Testis (tissue), 3 donors: ENCODE results near the gene TENM4. TPM values are rescaled to one million over a fixed set of nuclear protein-coding genes. Genes with fewer than 3 reads are reported as not detected.

Source experiments
- DNase-seq: peaks from one replicate; pipeline ENCODE4 v3.0.0-alpha.2; 2019
- H3K27ac ChIP-seq, 2 donors: fragments of 200-600 bp; sonication (generic); one replicate each; pipeline ENCODE4 v1.5.1; 2019
- H3K27me3 ChIP-seq: fragments of 200-600 bp; sonication (generic); one replicate; pipeline ENCODE4 v1.5.1; 2019
- H3K36me3 ChIP-seq: fragments of 200-600 bp; sonication (generic); one replicate; pipeline ENCODE4 v1.5.1; 2017; ENCODE audit warnings: low read depth; ENCODE audit errors: missing control alignments
- H3K4me1 ChIP-seq: fragments of 200-600 bp; sonication (generic); one replicate; pipeline ENCODE4 v1.5.1; 2019
- H3K4me3 ChIP-seq, 2 donors: fragments of 200-600 bp; sonication (generic); one replicate each; pipeline ENCODE4 v1.5.1; 2017 to 2019
- H3K9me3 ChIP-seq: fragments of 200-600 bp; sonication (generic); one replicate; pipeline ENCODE4 v1.5.1; 2017
- POLR2A ChIP-seq: fragments of 450-650 bp; IDR thresholded peaks from one replicate; pipeline ENCODE4 v1.6.1; 2017; ENCODE audit warnings: antibody characterized with exemption, mild to moderate bottlenecking, moderate library complexity
- WGBS, 2 donors: methylation state at CpG; one replicate each; pipeline ENCODE4 v1.1.5; 2018; 5-methylcytosine and 5-hydroxymethylcytosine counted together
- intact Hi-C: fragments of 100-400 bp; cut with DNase I; formaldehyde crosslinking; loops from one replicate; pipeline ENCODE4 v1.15.1; 2023; ENCODE audit warnings: low total_unique reads
- polyA plus RNA-seq: library from polyadenylated mRNA; stranded (reverse); fragments of 350-450 nt; fragmentation: Illumina TruSeq; extraction: RNeasy Lipid Tissue Mini Kit (QIAGEN cat#74804); gene quantifications from one replicate; pipeline ENCODE4 v1.2.3, GENCODE V29; 2014; ENCODE audit warnings: low read depth, low replicate concordance; ENCODE audit not compliant: insufficient read depth
- total RNA-seq, 2 donors: library from RNA; depleted of rRNA; stranded (reverse); fragments of >200 nt; gene quantifications; one replicate each; pipeline ENCODE4 v1.2.3, GENCODE V29; 2016
- TF ChIP-seq, protein P1 (sequence below), 3 experiments: fragments of 450-650 bp in 2 of 3; fragments of 200-600 bp in 1 of 3; sonication (generic) in 1 of 3; IDR thresholded peaks; one replicate each; pipeline ENCODE4 v1.5.1; 2016 to 2019; ENCODE audit warnings: antibody characterized with exemption in 3 of 3, mild to moderate bottlenecking in 2 of 3, moderate library complexity in 1 of 3

Gene TENM4
- total and polyA plus RNA-seq, 3 donors from 2014 or later, result 10.6 to 17.9 (median 11.4) TPM

DNA sequence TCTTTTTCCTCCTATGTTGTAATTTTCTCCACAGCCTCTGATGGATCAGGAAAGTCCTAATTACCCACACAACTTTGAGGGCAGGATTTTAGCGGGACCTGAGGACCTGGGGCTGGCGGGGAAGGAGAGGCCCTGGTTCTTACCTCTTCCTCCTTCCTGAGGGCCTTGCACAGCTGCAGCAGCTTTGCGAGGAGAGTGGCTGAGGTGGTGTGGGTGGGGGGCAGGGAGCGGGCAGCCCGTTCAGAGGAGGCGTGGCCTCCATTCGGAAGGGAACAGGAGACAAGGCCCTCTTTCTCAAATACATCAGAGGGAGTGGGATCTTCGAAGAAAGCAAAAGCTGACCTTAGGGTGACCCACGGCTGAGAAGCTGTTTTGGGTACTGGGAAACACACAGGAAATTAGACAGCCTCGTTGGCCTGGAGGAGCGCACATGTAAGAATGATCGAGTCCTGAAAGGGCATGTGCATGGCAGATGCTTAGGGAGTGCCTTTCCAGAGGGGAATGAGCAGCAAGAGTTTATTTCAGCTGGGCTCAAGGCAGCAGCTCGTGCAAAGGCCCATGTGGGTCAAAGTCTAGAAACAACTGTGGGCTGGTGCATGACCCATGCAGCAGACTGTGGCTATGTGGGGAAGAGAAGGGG lies 789.6 kb downstream of the TENM4 start:
- intact Hi-C loops, result no loop called here
- no peak for DNase-seq
- no peaks in the 10 kb centered on the region for H3K9me3 ChIP-seq
- no peaks in the 10 kb centered on the region for H3K36me3 ChIP-seq
- TF ChIP-seq, protein P1, sequence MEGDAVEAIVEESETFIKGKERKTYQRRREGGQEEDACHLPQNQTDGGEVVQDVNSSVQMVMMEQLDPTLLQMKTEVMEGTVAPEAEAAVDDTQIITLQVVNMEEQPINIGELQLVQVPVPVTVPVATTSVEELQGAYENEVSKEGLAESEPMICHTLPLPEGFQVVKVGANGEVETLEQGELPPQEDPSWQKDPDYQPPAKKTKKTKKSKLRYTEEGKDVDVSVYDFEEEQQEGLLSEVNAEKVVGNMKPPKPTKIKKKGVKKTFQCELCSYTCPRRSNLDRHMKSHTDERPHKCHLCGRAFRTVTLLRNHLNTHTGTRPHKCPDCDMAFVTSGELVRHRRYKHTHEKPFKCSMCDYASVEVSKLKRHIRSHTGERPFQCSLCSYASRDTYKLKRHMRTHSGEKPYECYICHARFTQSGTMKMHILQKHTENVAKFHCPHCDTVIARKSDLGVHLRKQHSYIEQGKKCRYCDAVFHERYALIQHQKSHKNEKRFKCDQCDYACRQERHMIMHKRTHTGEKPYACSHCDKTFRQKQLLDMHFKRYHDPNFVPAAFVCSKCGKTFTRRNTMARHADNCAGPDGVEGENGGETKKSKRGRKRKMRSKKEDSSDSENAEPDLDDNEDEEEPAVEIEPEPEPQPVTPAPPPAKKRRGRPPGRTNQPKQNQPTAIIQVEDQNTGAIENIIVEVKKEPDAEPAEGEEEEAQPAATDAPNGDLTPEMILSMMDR (IDR thresholded peaks at IDR 0.05), result no peak
- TF ChIP-seq POLR2A, result no peak
- no peak overlapping the region for H3K4me3 ChIP-seq
- no peaks in the 10 kb centered on the region for H3K4me1 ChIP-seq
- WGBS, 2 donors, result 80 to 86% methylated on average over 13 of the region's 13 CpGs
- no peaks in the 10 kb centered on the region for H3K27me3 ChIP-seq
- H3K27ac ChIP-seq, result no peak overlapping the region

DNA sequence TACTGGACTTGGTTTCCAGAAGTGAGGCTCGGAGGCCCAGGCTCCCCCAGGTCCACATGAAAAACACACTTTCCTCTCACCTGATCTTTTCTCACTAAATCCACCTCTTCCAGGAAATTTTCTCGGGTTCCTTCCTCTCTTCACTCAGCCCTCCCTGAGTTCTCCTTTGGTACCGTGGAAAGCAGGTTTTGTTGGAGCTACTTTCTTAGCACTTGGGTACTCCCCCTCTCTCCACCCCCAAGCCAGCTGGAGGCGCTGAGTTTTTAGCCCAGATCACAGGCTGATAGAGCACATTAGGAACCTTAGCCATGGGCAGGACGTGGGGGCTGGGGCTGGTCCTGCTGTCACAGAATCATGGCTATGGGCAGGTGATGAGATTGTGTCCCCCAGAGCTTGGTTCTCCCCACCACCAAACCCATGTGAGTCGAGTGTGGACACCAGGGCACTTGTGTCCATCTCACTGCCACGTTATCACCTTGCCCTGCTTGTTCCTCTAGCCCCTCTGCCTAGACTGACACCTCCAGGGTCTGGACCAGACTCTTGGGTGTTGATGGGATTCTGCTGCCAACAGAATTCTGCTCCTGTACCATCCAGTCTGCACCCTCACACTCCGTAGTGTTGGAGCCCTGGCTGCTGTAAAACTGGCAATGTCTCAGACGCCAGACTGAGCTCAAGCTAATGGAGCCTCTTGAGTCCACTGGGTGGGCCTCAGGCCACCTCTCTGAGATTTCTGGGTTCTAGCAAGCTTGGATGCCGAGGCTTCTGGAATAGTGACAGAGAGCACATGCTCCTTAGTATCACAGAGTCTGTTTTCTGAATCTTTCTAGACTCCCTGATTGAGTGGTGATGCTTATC lies 791.2 kb downstream of the TENM4 start:
- H3K4me3 ChIP-seq, result no peak overlapping the region
- whole genome bisulfite sequencing, 2 donors, result 78 to 91% methylated on average over 9 to 10 of the region's 10 CpGs
- no peak for TF ChIP-seq POLR2A
- TF ChIP-seq, protein P1 (IDR thresholded peaks at IDR 0.05), result no peak
- no peaks in the 10 kb centered on the region for H3K9me3 ChIP-seq
- no peak for DNase-seq
- H3K4me1 ChIP-seq, result no peaks in the 10 kb centered on the region
- no peak overlapping the region for H3K27ac ChIP-seq
- H3K36me3 ChIP-seq, result no peaks in the 10 kb centered on the region
- intact Hi-C loops, result no loop called here
- H3K27me3 ChIP-seq, result no peaks in the 10 kb centered on the region

DNA sequence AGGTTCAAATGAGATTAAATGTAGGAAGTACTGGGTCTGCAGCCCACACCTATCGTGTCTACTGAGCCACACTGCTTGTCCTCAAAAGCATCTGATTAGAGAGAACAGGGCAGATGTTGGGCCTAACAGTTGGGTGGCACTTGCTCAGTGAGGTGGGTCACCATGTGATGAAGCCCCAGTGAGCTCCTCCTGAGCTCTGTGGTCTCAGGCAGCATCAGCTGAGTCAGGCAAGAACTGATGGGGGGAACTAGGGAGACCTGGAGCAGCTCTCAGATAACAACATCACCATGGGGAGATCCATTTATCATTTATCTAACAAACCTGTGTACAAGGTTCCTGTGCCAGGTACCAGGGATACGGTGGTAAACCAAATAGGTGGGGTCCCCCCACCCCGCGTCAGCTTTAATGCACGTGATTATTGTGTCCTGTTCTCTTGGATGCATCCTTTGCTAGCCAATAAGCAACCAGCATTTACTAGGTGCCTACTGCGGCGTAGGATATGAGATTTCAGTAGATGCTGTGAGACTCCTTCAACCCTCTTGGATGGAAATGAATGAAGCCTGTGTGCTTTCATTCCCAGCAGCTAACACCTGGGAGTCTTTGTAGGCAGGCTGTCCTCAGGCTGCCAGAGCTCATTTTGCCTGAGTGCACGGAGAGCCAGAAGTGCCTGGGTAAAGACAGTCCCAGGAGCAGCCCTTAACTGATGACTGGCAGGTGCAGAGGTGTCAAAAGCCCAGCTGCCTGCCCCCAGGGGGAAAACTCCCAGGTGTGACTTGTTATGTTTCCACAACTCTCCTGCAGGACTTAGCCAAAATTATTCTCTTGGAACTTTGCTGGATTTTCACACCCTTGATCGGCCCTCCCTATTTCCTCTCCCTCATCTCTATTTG lies 792.6 kb downstream of the TENM4 start:
- H3K4me3 ChIP-seq, result no peak overlapping the region
- DNase-seq, result no peak
- H3K4me1 ChIP-seq, result no peaks in the 10 kb centered on the region
- intact Hi-C loops, result no loop called here
- WGBS, 2 donors, result 86 to 93% methylated on average over 9 of the region's 9 CpGs
- H3K27ac ChIP-seq, result no peak overlapping the region
- no peaks in the 10 kb centered on the region for H3K36me3 ChIP-seq
- no peaks in the 10 kb centered on the region for H3K27me3 ChIP-seq
- no peak for TF ChIP-seq POLR2A
- TF ChIP-seq, protein P1 (IDR thresholded peaks at IDR 0.05), result no peak
- H3K9me3 ChIP-seq, result no peaks in the 10 kb centered on the region

DNA sequence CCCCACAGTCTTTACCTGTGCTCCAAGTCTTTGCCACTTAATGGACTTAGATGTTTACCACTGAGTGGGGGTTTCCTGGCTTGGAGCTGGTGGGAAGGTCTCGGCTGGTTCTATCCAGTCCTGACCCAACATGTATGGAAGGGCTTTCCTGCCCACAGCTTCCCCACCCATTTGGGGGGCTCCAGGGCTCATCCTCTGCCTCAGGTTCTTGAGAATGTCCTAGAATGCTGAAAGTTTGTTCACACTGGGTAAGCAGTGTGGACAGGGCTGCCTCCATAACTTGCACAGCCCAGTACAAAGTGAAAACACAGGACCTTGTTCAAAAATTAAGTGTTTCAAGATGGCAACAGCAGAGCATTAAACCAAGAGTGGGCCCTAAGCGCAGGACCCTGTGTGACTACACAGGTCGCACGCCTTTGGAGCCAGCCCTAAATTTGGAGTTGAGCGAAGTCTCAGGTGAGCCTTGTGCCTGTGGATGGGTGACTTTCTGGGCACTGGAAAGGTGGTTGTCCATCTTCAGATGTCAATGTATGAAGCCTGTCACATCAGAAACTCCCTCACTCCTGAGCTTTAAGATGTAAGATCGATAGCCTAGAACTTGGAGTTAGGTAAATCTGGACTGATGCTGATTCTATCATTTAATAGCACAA lies 793.4 kb downstream of the TENM4 start:
- H3K4me3 ChIP-seq, result no peak overlapping the region
- DNase-seq, result no peak
- intact Hi-C loops, result no loop called here
- no peaks in the 10 kb centered on the region for H3K9me3 ChIP-seq
- WGBS, 2 donors, result 87 to 90% methylated on average over 6 of the region's 6 CpGs
- no peak overlapping the region for H3K27ac ChIP-seq
- H3K27me3 ChIP-seq, result no peaks in the 10 kb centered on the region
- no peaks in the 10 kb centered on the region for H3K4me1 ChIP-seq
- no peaks in the 10 kb centered on the region for H3K36me3 ChIP-seq
- TF ChIP-seq, protein P1 (IDR thresholded peaks at IDR 0.05), result no peak
- no peak for TF ChIP-seq POLR2A
